Measurements from ENCODE around the gene CSF3.

Gene CSF3

GRCh38 chr17:40062329-40063186 is 47.3 kb downstream of the CSF3 start, which contains the start of gene THRA:
TSS of gene THRA (plus strand) at chr17:40062965. CDS start at chr17:40074489, 11,524 bp downstream.
- DNase-seq: peak; percentile 69

DNA sequence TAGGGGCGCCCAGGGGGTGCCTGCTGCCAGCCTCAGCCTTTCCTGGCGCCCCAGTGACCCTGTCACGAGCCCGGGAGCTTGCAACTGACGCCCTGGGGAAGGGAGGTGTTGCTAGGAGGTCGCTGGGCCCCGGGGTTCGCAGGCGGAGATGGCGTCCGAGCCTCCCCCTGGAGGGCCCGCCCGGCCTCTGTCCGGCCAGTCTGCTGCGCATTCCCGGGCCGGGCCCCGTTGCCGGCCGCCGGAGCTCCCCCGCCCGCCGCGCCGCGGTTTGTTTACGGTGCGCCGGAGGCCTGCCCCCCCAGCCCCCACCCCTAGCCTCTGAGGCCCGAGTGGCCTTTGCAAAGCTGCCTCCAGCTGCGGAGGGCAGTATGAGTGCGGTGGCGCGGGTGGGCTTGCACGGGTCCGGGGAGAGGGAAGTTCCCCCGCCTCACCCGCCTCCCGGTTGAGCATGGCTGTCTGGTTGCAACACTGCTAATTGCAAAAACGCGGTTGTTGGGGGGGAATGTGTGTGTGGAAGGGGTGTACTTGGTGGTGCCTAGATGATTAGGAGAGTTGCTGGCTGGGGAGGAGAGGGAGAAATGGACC is 48.0 kb downstream of the CSF3 start:
- DNase-seq: no peak

DNA sequence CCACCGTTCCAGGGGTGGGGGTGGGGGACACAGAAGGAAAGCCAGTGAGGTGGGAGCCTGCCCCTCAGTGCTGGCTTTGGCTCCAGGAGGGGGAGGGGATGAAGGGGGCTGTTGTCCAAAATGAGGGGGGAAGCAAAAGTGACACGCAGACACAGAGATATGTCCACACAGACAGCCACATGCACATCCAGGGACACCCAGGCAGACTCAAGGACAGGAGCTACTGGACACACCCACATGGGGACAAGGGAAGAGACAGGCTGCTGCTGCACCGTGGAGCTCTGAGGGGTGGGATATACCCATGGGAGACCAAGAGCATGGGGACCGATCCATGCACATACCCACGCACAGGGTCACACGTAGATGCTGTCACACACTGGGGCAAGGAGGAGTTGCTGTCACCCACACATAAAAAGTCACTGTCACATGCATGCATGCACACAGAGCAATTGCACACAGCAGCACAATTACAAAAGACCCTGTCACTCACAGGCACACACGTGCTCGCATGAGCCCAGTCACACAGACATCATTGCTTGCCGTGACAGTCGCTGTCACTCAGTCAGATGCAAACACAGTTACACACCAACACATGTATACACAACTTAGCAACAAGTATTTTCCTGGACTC is 48.8 kb downstream of the CSF3 start:
- no peak for DNase-seq

GRCh38 chr17:40064971-40065768 is 49.9 kb downstream of the CSF3 start:
- no peak for DNase-seq

- DNase-seq: no peak
Observed at GRCh38 chr17:40065769-40066510, 50.7 kb downstream of the CSF3 start.

All from activated gamma-delta T cell treated with Interleukin-2 at 50 U/mL for 16 hours (primary cell).